Measurements from ENCODE around the gene CDV3. TPM values are rescaled to one million over a fixed set of nuclear protein-coding genes. Genes with fewer than 3 reads are reported as not detected.
A peak's percentile ranks its signal among the peaks of the same experiment; 100 is the strongest.
"Not testable (repeated sequence)": the region's sequence is repeated elsewhere in the genome, so short reads cannot be mapped to it uniquely, and the experiment has no call there.

CDV3 gene
- total RNA-seq: 175 and 177 TPM in 2 replicates
- long read RNA-seq, partial matches to known transcripts: 11 of 44 reads
- long read RNA-seq, other reads (novel, unspliced or antisense): 32 of 44 reads

- Mint-ChIP-seq H3K27me3 (no peaks in the 10 kb centered on the region), H3K36me3 (ENCODE audit: insufficient read depth) (peaks cover 25% of the 10 kb centered on the region), H3K4me3 (ENCODE audit: low read depth) (peak within 1 kb of the TSS; percentile 89), H3K27ac (peak within 1 kb of the TSS; percentile 98), H3K9me3 (ENCODE audit: low read depth) (no peaks in the 10 kb centered on the region), H3K4me1 (ENCODE audit: low read depth) (peaks cover 28% of the 10 kb centered on the region)
- DNase-seq (ENCODE audit: low spot score, unreplicated experiment): no peak
- TF ChIP-seq CTCF (IDR thresholded peaks at IDR 0.05; ENCODE audit: unreplicated experiment): no peak
Measured at GRCh38 chr3:133573629-133574194, at the start of gene CDV3. TSS of gene CDV3 (plus strand) at chr3:133573686. CDS start at chr3:133574045, 359 bp downstream.

GRCh38 chr3:133523758-133524157 is 49.7 kb upstream of the CDV3 start:
- H3K27me3 Mint-ChIP-seq; H3K27ac Mint-ChIP-seq; H3K9me3 Mint-ChIP-seq (ENCODE audit: low read depth); H3K36me3 Mint-ChIP-seq (ENCODE audit: insufficient read depth); H3K4me3 Mint-ChIP-seq (ENCODE audit: low read depth); DNase-seq (ENCODE audit: low spot score, unreplicated experiment); H3K4me1 Mint-ChIP-seq (ENCODE audit: low read depth): not testable (repeated sequence)

GRCh38 chr3:133525435-133525834 is 48.1 kb upstream of the CDV3 start:
- no peak overlapping the region for H3K4me3 Mint-ChIP-seq (ENCODE audit: low read depth)
- TF ChIP-seq CTCF (IDR thresholded peaks at IDR 0.05; ENCODE audit: unreplicated experiment): no peak
- no peak for DNase-seq (ENCODE audit: low spot score, unreplicated experiment)

GRCh38 chr3:133527081-133527715 is 46.3 kb upstream of the CDV3 start:
- H3K27ac Mint-ChIP-seq: no peak overlapping the region
- no peak overlapping the region for H3K4me3 Mint-ChIP-seq (ENCODE audit: low read depth)
- H3K9me3 Mint-ChIP-seq (ENCODE audit: low read depth): peaks cover 6% of the 10 kb centered on the region
- no peaks in the 10 kb centered on the region for H3K27me3 Mint-ChIP-seq
- H3K36me3 Mint-ChIP-seq (ENCODE audit: insufficient read depth): no peaks in the 10 kb centered on the region
- no peak for DNase-seq (ENCODE audit: low spot score, unreplicated experiment)
- H3K4me1 Mint-ChIP-seq (ENCODE audit: low read depth): peaks cover 2% of the 10 kb centered on the region
- no peak for TF ChIP-seq CTCF (IDR thresholded peaks at IDR 0.05; ENCODE audit: unreplicated experiment)

More at GRCh38 chr3:133525435-133525834, 48.1 kb upstream of the CDV3 start:
- Mint-ChIP-seq H3K36me3 (ENCODE audit: insufficient read depth) (no peaks in the 10 kb centered on the region), H3K4me1 (ENCODE audit: low read depth) (peaks cover 2% of the 10 kb centered on the region), H3K27me3 (no peaks in the 10 kb centered on the region), H3K9me3 (ENCODE audit: low read depth) (peaks cover 6% of the 10 kb centered on the region), H3K27ac (no peak overlapping the region)

- Mint-ChIP-seq H3K36me3 (ENCODE audit: insufficient read depth) (no peaks in the 10 kb centered on the region), H3K27ac (no peak overlapping the region), H3K27me3 (no peaks in the 10 kb centered on the region), H3K4me1 (ENCODE audit: low read depth) (peaks cover 4% of the 10 kb centered on the region), H3K9me3 (ENCODE audit: low read depth) (peaks cover 6% of the 10 kb centered on the region), H3K4me3 (ENCODE audit: low read depth) (no peak overlapping the region)
- DNase-seq (ENCODE audit: low spot score, unreplicated experiment): no peak
- no peak for TF ChIP-seq CTCF (IDR thresholded peaks at IDR 0.05; ENCODE audit: unreplicated experiment)
Measured at GRCh38 chr3:133529809-133530208, 43.7 kb upstream of the CDV3 start.

- H3K4me3 Mint-ChIP-seq (ENCODE audit: low read depth): no peak overlapping the region
- peaks cover 10% of the 10 kb centered on the region for H3K4me1 Mint-ChIP-seq (ENCODE audit: low read depth)
- H3K9me3 Mint-ChIP-seq (ENCODE audit: low read depth): peaks cover 6% of the 10 kb centered on the region
- DNase-seq (ENCODE audit: low spot score, unreplicated experiment): no peak
- no peak overlapping the region for H3K27ac Mint-ChIP-seq
- TF ChIP-seq CTCF (IDR thresholded peaks at IDR 0.05; ENCODE audit: unreplicated experiment): no peak
- H3K27me3 Mint-ChIP-seq: no peaks in the 10 kb centered on the region
- H3K36me3 Mint-ChIP-seq (ENCODE audit: insufficient read depth): no peaks in the 10 kb centered on the region
Measured at GRCh38 chr3:133531981-133532380, 41.5 kb upstream of the CDV3 start.
